Activated CD4-positive, CD25-positive, alpha-beta regulatory T cell treated with anti-CD3 and anti-CD28 coated beads, Interleukin-2, amount 50 U/mL, for 16 hours (primary cell): ENCODE results near the gene P2RY6.

ENCODE experiments used
- DNase-seq: peaks from one replicate; pipeline ENCODE4 v3.0.0-alpha.2; 2020; ENCODE audit warnings: low read depth, low spot score

P2RY6 gene

GRCh38 chr11:73334384-73335203 lies 62.5 kb downstream of the P2RY6 start:
- no peak for DNase-seq

- DNase-seq: peak; percentile 63
Measured at GRCh38 chr11:73335204-73335923, 63.2 kb downstream of the P2RY6 start.

- no peak for DNase-seq
Measured at GRCh38 chr11:73337846-73338245, 65.7 kb downstream of the P2RY6 start.

GRCh38 chr11:73338279-73338678 lies 66.1 kb downstream of the P2RY6 start:
- no peak for DNase-seq

GRCh38 chr11:73340164-73340563 lies 68.0 kb downstream of the P2RY6 start:
- no peak for DNase-seq

GRCh38 chr11:73342633-73343032 lies 70.5 kb downstream of the P2RY6 start:
- no peak for DNase-seq

- DNase-seq: no peak
Measured at GRCh38 chr11:73343076-73343873, 71.1 kb downstream of the P2RY6 start.

- DNase-seq: no peak
Measured at GRCh38 chr11:73344191-73344607, 72.1 kb downstream of the P2RY6 start.

- DNase-seq: no peak
Measured at GRCh38 chr11:73345481-73346160, 73.5 kb downstream of the P2RY6 start.

- no peak for DNase-seq
Measured at GRCh38 chr11:73346186-73346935, 74.2 kb downstream of the P2RY6 start.

GRCh38 chr11:73347067-73347466 lies 74.9 kb downstream of the P2RY6 start:
- no peak for DNase-seq
